ENCODE results near the gene MOXD1.
"Not testable (repeated sequence)": the region's sequence is repeated elsewhere in the genome, so short reads cannot be mapped to it uniquely, and the experiment has no call there.

DNA sequence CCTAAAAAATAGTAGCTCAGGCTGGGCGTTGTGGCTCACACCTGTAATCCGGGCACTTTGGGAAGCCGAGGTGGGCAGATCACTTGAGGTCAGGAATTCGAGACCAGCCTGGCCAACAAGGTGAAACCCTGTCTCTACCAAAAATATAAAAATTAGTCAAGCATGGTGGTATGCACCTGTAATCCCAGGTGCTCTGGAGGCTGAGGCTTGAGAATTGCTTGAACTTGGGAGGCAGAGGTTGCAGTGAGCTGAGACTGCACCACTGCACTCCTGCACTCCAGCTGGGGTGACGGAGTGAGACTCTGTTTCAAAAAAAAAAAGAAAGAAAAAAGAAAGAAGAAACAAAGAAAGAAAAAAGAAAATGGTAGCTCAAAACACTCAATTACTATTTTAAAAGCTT, 132.6 kb downstream of the MOXD1 start:
- TF ChIP-seq, protein P1, sequence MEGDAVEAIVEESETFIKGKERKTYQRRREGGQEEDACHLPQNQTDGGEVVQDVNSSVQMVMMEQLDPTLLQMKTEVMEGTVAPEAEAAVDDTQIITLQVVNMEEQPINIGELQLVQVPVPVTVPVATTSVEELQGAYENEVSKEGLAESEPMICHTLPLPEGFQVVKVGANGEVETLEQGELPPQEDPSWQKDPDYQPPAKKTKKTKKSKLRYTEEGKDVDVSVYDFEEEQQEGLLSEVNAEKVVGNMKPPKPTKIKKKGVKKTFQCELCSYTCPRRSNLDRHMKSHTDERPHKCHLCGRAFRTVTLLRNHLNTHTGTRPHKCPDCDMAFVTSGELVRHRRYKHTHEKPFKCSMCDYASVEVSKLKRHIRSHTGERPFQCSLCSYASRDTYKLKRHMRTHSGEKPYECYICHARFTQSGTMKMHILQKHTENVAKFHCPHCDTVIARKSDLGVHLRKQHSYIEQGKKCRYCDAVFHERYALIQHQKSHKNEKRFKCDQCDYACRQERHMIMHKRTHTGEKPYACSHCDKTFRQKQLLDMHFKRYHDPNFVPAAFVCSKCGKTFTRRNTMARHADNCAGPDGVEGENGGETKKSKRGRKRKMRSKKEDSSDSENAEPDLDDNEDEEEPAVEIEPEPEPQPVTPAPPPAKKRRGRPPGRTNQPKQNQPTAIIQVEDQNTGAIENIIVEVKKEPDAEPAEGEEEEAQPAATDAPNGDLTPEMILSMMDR (IDR thresholded peaks at IDR 0.05) = not testable (repeated sequence)
- not testable (repeated sequence) for TF ChIP-seq POLR2A (IDR thresholded peaks at IDR 0.05)
